Activated T-cell treated with anti-CD3 and anti-CD28 coated beads, Interleukin-2, amount 50 U/mL, for 72 hours (primary cell): ENCODE results near the gene BAMBI. TPM values are rescaled to one million over a fixed set of nuclear protein-coding genes. Genes with fewer than 3 reads are reported as not detected.
"Not testable (repeated sequence)": the region's sequence is repeated elsewhere in the genome, so short reads cannot be mapped to it uniquely, and the experiment has no call there.

ENCODE experiments used
- ATAC-seq, 2 donors: fragments of 150-1000 bp; cut with Tn5 transposase; replicated peaks in 1 of 2; 2 replicates each; pipeline ENCODE4 v1.10.0; 2021; ENCODE audit warnings: moderate library complexity in 2 of 2, mild to moderate bottlenecking in 1 of 2
- DNase-seq, 2 donors: peaks; one replicate each; pipeline ENCODE4 v3.0.0; 2021 to 2022; ENCODE audit warnings: mixed read lengths in 1 of 2
- H3K27ac Mint-ChIP-seq: one replicate; pipeline ENCODE4 v1.8.0; 2022; ENCODE audit warnings: mild to moderate bottlenecking, moderate library complexity, mixed read lengths
- H3K27me3 Mint-ChIP-seq: one replicate; pipeline ENCODE4 v1.8.0; 2022; ENCODE audit warnings: low read depth, mixed read lengths
- H3K36me3 Mint-ChIP-seq, 2 donors: one replicate each; pipeline ENCODE4 v1.8.0; 2022; ENCODE audit warnings: mixed read lengths in 2 of 2, mild to moderate bottlenecking in 1 of 2; ENCODE audit not compliant: insufficient read depth in 2 of 2
- H3K4me1 Mint-ChIP-seq: one replicate; pipeline ENCODE4 v1.8.0; 2022; ENCODE audit warnings: low read depth, mixed read lengths
- H3K4me3 Mint-ChIP-seq, 2 donors: one replicate each; pipeline ENCODE4 v1.8.0; 2022; ENCODE audit warnings: mild to moderate bottlenecking in 2 of 2, mixed read lengths in 2 of 2, moderate library complexity in 2 of 2
- H3K9me3 Mint-ChIP-seq, 2 donors: one replicate each; pipeline ENCODE4 v1.8.0; 2022; ENCODE audit warnings: mixed read lengths in 2 of 2
- total RNA-seq, 2 donors: library from RNA; stranded (reverse); gene quantifications; one replicate each; pipeline ENCODE4 v1.2.3, GENCODE V29; 2022

The BAMBI gene
- total RNA-seq, result under 1 TPM; 0.17 to 0.32 TPM

- Mint-ChIP-seq H3K4me3 (peak within 1 kb of the TSS; percentile 77 to 80), H3K4me1 (peaks cover 31% of the 10 kb centered on the region)
Measured at GRCh38 chr10:28676968-28677887, at the start of gene BAMBI. TSS of gene BAMBI (plus strand) at chr10:28677521. CDS start at chr10:28677898, 377 bp downstream.

DNA sequence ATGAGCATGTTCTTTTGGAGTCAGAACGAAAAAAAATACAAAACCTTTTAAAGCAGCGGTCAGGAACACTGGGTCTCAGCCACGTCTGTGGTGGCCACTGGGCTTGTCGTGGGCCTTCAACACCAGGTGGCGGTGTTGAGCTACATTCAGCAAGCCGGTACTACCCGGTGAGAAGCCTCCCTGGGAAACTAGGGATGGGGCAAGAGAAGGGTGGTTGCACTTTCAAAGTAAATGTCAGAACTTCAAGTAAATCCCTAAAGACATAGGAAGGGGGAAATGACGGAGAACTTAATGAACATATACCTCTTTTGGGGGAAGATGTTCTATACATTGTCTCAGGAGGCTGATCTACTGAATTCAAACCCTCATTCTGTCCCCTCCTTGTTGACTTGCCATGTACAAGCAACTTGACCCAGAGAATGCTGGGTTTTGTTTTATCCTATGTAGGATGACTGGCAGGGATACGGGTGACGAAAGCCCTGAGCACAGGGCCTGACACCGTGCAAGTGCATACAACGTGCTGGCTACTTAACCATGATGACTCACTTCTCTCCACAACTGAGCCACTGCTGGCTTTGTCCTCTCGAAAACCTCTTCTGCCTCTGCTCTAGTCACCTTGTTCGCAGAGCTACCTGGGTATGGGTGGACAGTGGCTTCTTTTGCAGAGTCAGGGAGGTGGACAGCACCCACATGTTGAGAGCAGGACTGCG, 49.0 kb upstream of the BAMBI start:
- H3K36me3 Mint-ChIP-seq, result no peaks in the 10 kb centered on the region
- H3K27me3 Mint-ChIP-seq, result peaks cover 19% of the 10 kb centered on the region
- peak; percentile 72 to 75 for DNase-seq
- ATAC-seq, result peak; percentile 81 to 84
- no peaks in the 10 kb centered on the region for H3K9me3 Mint-ChIP-seq
- H3K27ac Mint-ChIP-seq, result no peak overlapping the region
- peaks cover 10% of the 10 kb centered on the region for H3K4me1 Mint-ChIP-seq
- no peak overlapping the region for H3K4me3 Mint-ChIP-seq

More at GRCh38 chr10:28676968-28677887, at the start of gene BAMBI:
- DNase-seq, result peak; percentile 94 to 96
- Mint-ChIP-seq H3K27me3 (peaks cover 56% of the 10 kb centered on the region), H3K9me3 (no peaks in the 10 kb centered on the region), H3K27ac (no peak within 1 kb of the TSS), H3K36me3 (peaks cover 0 to 4% of the 10 kb centered on the region in 2 donors)
- ATAC-seq, result peak; percentile 98 to 99

GRCh38 chr10:28631896-28632583, 45.3 kb upstream of the BAMBI start:
- Mint-ChIP-seq H3K4me1 (peaks cover 10% of the 10 kb centered on the region), H3K4me3 (no peak overlapping the region), H3K27me3 (peaks cover 19% of the 10 kb centered on the region), H3K9me3 (no peaks in the 10 kb centered on the region), H3K27ac (no peak overlapping the region), H3K36me3 (no peaks in the 10 kb centered on the region)
- ATAC-seq, result no peak
- DNase-seq, result no peak

GRCh38 chr10:28632584-28632945, 44.8 kb upstream of the BAMBI start:
- H3K36me3 Mint-ChIP-seq, result no peaks in the 10 kb centered on the region
- peaks cover 10% of the 10 kb centered on the region for H3K4me1 Mint-ChIP-seq
- no peak overlapping the region for H3K4me3 Mint-ChIP-seq
- no peak for ATAC-seq
- H3K27ac Mint-ChIP-seq, result no peak overlapping the region
- DNase-seq, result no peak
- H3K27me3 Mint-ChIP-seq, result peaks cover 19% of the 10 kb centered on the region
- no peaks in the 10 kb centered on the region for H3K9me3 Mint-ChIP-seq

- Mint-ChIP-seq H3K36me3 (no peaks in the 10 kb centered on the region), H3K9me3 (no peaks in the 10 kb centered on the region), H3K27me3 (peaks cover 19% of the 10 kb centered on the region), H3K4me3 (no peak overlapping the region), H3K4me1 (peaks cover 1% of the 10 kb centered on the region), H3K27ac (no peak overlapping the region)
- DNase-seq (no peak), ATAC-seq (no peak)
Measured at GRCh38 chr10:28633750-28634149, 43.6 kb upstream of the BAMBI start.

GRCh38 chr10:28637346-28637745, 40.0 kb upstream of the BAMBI start:
- H3K4me1 Mint-ChIP-seq, result no peaks in the 10 kb centered on the region
- no peak overlapping the region for H3K4me3 Mint-ChIP-seq
- H3K27ac Mint-ChIP-seq, result no peak overlapping the region
- H3K27me3 Mint-ChIP-seq, result no peaks in the 10 kb centered on the region
- DNase-seq (no peak), ATAC-seq (no peak)
- H3K9me3 Mint-ChIP-seq, result peaks cover 0 to 3% of the 10 kb centered on the region in 2 donors
- H3K36me3 Mint-ChIP-seq, result peaks cover 0 to 2% of the 10 kb centered on the region in 2 donors

DNA sequence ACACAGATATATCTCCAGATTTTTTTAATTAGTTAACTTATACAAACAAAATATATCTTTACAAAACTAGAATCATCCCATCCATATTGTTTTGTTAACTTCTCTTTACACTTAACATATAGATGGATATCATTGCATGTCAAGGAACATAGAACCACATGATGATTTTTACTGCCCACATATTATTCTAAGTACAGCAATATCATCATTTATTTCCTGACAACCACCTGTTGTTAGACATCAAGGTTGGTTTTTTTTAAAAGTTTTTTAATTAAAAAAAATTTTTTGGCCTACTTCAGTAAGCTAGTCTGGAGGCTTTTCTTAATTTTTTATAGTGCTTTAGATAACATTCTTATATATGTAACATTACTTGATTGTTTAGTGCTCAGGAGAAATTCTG, 38.9 kb upstream of the BAMBI start:
- peaks cover 0 to 2% of the 10 kb centered on the region in 2 donors for H3K36me3 Mint-ChIP-seq
- DNase-seq (no peak), ATAC-seq (no peak)
- H3K27me3 Mint-ChIP-seq, result no peaks in the 10 kb centered on the region
- no peak overlapping the region for H3K4me3 Mint-ChIP-seq
- H3K4me1 Mint-ChIP-seq, result no peaks in the 10 kb centered on the region
- no peak overlapping the region for H3K27ac Mint-ChIP-seq
- H3K9me3 Mint-ChIP-seq, result peaks cover 0 to 3% of the 10 kb centered on the region in 2 donors

- H3K36me3 Mint-ChIP-seq, result peaks cover 0 to 2% of the 10 kb centered on the region in 2 donors
- H3K27me3 Mint-ChIP-seq, result no peaks in the 10 kb centered on the region
- ATAC-seq (no peak), DNase-seq (no peak)
- H3K4me3 Mint-ChIP-seq, result no peak overlapping the region
- H3K9me3 Mint-ChIP-seq, result peaks cover 0 to 3% of the 10 kb centered on the region in 2 donors
- H3K27ac Mint-ChIP-seq, result no peak overlapping the region
- no peaks in the 10 kb centered on the region for H3K4me1 Mint-ChIP-seq
Measured at GRCh38 chr10:28640551-28640950, 36.8 kb upstream of the BAMBI start.

GRCh38 chr10:28644647-28645046, 32.7 kb upstream of the BAMBI start:
- no peak for DNase-seq
- H3K9me3 Mint-ChIP-seq, result peaks cover 0 to 1% of the 10 kb centered on the region in 2 donors
- H3K4me3 Mint-ChIP-seq, result no peak overlapping the region
- no peak overlapping the region for H3K27ac Mint-ChIP-seq
- ATAC-seq, result no peak
- H3K27me3 Mint-ChIP-seq, result no peaks in the 10 kb centered on the region
- no peaks in the 10 kb centered on the region for H3K36me3 Mint-ChIP-seq
- no peaks in the 10 kb centered on the region for H3K4me1 Mint-ChIP-seq

- ATAC-seq (no peak), DNase-seq (no peak)
- H3K27ac Mint-ChIP-seq, result no peak overlapping the region
- no peaks in the 10 kb centered on the region for H3K9me3 Mint-ChIP-seq
- H3K27me3 Mint-ChIP-seq, result no peaks in the 10 kb centered on the region
- H3K4me1 Mint-ChIP-seq, result no peaks in the 10 kb centered on the region
- no peaks in the 10 kb centered on the region for H3K36me3 Mint-ChIP-seq
- H3K4me3 Mint-ChIP-seq, result no peak overlapping the region
Measured at GRCh38 chr10:28652106-28652505, 25.2 kb upstream of the BAMBI start.

DNA sequence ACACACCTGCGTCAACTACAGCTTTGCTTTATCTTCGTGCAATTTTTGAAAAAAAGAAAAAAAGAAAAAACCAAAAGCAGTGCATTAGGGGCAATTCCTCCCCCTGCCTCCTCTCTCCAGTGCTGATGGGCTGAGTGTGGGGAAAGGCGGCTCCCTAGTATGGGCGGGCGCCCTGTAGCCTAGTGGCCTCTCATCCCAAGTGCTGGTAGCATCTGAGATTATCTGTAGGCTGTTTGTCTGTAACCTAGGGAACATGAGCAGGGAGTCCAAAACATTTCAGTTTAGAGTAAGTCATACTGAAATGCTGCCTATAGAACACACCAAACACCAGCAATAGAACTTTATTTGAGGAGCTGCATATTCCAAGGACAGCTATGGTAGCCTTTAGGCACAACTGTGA, 24.6 kb upstream of the BAMBI start:
- no peaks in the 10 kb centered on the region for H3K9me3 Mint-ChIP-seq
- H3K4me1 Mint-ChIP-seq, result no peaks in the 10 kb centered on the region
- ATAC-seq, result no peak
- no peaks in the 10 kb centered on the region for H3K36me3 Mint-ChIP-seq
- H3K27ac Mint-ChIP-seq, result no peak overlapping the region
- no peak overlapping the region for H3K4me3 Mint-ChIP-seq
- no peaks in the 10 kb centered on the region for H3K27me3 Mint-ChIP-seq
- DNase-seq, result no peak

DNA sequence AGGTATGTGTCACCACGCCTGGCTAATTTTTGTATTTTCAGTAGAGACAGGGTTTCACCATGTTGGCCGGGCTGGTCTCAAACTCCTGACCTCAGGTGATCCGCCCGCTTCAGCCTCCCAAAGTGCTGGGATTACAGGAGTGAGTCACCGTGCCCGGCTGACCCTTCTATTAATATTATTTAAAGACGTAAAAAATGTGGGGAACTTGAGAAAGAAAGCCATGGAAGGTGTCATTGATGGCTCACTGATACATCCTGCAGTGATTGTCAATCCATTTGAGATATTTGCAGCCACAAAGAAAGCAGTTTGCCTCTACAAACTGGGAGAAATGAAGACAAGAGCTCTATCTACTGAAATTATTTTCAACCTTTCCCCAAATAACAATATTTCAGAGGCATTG, 18.5 kb upstream of the BAMBI start:
- H3K9me3 Mint-ChIP-seq, H3K27me3 Mint-ChIP-seq, H3K27ac Mint-ChIP-seq, DNase-seq, H3K36me3 Mint-ChIP-seq, H3K4me1 Mint-ChIP-seq, ATAC-seq, H3K4me3 Mint-ChIP-seq: not testable (repeated sequence)

DNA sequence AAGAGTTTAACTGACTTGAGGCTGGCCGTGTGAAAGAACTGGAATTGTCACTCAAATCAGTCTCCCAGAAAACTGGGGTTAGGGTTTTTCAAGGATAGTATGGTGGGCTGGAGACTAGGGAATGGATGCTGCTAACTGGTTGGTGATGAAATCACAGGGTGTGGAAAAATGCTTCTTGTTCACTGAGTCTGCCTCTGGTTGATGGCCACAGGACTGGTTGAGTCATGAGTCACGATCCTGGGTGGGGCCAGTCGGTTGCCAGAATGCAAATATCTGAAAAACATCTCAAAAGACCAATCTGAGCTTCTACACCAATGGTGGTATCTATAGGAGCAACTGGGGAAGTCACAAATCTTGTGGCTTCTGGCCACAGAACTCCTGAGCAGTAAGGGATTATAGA, 16.3 kb upstream of the BAMBI start:
- Mint-ChIP-seq H3K4me3 (no peak overlapping the region), H3K27me3 (peaks cover 24% of the 10 kb centered on the region), H3K4me1 (no peaks in the 10 kb centered on the region), H3K36me3 (no peaks in the 10 kb centered on the region), H3K9me3 (no peaks in the 10 kb centered on the region), H3K27ac (no peak overlapping the region)
- no peak for ATAC-seq
- no peak for DNase-seq
